GM10847 (cell line): ENCODE results near the gene PRSS57.

Experiments
- POLR2A ChIP-seq: IDR thresholded peaks from 2 replicates; pipeline ENCODE4 v1.6.1; 2011; ENCODE audit not compliant: insufficient read length; ENCODE audit errors: extremely low read depth

The PRSS57 gene

DNA sequence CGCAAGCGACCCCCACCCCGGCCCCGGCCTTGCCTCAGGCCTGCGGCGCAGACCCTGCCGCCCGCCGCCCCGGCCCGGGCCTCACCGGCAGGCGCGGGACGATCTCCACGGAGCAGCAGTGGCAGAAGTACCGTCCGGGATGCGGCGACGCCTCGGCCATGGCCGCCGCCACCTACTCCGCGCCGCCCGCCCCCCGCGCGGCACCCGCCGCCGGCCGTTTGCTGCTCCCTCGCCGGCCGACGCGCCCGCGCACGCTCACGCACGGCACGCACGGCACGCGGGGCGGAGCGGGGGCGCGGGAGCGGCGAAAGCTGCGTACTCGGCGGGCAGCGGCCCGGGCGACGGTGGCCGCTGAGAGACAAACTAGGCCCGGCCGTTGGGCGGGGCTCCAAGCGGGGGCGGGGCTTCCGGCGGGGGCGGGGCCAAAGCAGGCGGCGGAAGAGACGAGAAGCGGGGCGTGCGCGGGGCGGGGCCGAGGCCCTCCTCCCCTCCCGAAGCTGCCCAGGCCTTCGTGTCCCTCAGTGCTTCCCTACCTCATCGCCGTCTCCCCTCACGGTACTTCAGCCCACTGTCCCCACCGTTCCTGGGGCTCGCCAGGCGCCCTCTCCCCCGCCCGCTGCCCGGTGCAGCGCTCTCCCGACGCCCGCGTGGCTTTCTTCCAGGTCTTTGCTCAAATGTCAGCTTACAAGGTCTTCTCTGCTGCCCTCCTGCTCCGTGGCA lies 32.1 kb downstream of the PRSS57 start, which contains the start of gene RNF126:
Gene RNF126 (minus strand): TSS at position 253 of the 720 bp plus-strand sequence. CDS start 93 bp downstream, at position 160.
- TF ChIP-seq POLR2A = peak; percentile 81

DNA sequence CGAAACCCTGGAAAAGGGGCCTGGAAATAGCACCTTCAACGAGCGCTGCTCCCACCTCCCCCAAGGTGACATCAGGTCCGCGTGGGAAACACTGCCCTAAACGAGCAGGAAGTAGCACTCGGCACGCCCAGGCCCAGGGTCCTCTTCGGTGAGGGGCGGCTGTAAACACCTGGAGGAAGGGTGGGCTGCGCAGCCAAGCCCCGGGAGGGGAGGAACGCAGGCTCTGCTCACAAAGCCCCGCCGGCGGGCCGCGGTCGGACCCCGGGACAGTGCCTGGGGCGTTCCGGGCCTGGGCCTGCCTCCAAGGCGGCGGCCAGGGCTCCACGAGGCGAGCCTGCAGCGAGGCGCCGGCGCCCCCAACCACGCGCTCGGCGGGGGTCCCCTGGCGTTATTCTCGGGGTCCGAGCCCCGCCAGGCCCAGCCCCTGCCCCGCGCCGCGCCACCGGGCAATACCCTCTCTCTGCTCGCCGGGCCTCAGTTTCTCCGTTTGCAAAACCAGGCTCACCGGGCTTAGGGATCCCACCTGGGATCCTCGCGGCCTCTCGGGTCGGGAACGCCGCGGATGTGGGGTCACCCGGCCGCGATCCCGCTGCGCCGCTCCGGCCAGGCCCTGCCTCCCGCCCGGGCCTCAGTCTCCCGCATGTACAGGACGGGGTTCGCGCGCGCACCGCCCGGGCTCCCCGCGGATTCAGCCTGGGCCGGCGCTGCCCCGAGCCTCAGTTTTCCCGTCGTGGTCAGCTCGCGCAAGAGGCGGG lies 32.9 kb downstream of the PRSS57 start:
- TF ChIP-seq POLR2A = no peak

GRCh38 chr19:661427-662196 lies 33.6 kb downstream of the PRSS57 start:
- TF ChIP-seq POLR2A = no peak

- TF ChIP-seq POLR2A = no peak
Measured at GRCh38 chr19:660793-661426, 34.3 kb downstream of the PRSS57 start.

- no peak for TF ChIP-seq POLR2A
Measured at GRCh38 chr19:658916-659839, 36.1 kb downstream of the PRSS57 start.

DNA sequence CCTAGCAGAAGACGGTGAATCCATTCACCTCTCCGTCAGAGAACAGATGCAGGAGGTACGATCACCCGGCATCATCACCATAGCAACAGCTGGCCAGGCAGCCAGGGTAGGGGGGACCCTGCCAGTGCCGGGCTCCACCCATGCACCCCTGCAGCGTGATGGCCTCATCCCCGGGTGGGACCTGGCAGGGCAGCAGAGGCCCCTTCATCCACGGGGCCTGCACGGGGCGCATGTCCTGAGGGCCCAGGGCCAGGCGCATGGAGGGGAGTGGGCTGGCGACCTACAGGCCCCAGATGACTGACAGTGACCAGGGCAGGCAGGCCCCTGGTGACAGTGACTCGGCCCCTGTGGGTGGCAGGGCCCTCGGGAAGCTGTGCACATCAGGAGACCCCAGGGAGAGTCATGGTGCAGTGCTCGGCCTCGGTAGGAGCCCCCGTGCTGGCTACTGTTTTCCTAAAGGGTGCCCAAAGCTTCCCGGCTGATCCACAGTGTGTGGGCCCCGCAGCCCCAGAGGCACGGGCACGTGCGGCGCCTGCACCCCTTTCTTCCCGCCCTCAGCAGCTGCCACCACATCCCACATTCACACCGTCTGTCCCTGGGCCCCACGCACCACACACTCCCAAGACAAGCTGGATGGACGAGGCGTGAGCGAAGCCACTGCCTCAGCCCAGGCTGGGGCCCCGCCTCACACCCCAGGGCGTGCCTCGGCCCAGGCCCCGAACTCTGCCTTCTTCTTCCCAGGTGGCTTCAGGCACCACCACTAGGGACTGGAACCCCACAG lies 37.0 kb downstream of the PRSS57 start:
- TF ChIP-seq POLR2A = no peak

DNA sequence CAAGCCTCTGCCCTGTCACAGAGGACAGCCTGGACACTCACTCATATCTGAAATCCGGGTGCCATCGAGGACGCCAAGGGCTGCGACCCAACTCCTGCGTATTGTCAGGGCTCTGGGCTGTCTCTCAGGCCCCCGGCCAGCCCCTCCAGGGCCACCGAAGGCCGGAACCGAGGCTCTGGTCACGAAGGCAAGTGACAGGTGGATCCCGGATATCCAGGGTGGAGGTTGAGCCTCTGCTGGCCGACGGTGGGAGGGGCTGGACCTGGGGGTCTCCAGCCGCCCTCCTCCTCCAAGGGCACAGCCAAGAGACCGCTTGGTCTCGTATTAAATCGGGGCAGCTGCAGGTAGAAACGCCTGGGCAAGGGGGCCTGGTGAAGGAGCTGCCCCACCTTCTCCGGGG lies 37.6 kb downstream of the PRSS57 start:
- TF ChIP-seq POLR2A = no peak

DNA sequence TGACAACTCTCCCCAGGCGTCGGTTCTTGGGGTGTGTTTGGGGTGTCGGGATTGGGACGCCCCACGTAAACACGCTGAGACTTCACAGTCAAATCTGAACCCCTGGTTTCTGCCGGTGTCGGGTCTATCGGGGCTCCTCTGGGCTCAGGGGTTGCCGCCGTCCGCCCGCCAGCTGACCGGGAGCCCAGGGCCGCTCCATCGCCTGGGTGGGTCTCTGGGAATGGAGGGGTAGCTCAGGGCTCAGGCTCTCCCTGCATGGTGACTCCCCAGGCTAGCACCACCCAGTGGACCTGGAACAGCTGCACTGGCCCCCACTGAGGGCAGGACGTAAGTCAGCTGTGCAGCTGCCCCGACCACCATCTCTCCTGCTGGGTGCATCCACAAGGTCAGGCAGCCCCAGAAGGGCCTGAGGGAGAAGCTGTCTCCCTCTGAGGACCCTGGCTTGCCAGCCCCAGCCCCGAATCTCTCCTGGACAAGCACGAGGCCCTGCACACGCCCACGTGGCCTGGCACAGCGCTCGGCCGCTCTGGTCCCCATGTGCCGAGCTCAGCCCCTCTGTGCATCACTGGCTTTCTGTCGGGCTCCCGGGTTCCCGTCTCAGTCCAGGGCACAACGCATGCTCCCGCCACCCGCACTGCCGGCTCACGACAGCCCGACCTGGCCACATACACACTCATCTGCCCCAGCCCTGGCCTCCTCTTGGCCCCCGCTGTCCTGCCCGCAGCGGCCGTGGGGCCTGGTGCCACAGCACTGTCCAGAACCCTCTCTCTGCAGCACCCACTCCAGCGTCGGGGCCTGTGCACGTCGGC lies 38.3 kb downstream of the PRSS57 start:
- no peak for TF ChIP-seq POLR2A

DNA sequence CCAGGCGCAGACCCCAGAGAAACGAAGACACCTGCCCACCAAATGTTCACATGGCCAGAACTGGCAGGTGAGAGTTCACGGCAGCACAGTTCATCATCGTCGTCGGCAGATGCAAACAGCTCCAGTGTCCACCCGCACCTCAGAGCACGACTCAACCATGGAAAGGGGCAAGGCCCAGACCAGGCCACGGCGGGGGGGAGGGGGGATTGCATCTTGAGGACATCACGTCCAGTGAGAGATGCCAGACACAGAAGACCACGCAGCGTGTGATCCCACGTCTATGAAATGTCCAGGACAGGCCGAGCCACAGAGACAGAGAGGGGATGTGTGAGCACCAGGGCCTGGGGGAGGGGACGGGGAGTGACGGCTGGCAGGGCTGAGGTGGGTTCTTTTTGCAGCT lies 39.6 kb downstream of the PRSS57 start:
- TF ChIP-seq POLR2A = no peak

DNA sequence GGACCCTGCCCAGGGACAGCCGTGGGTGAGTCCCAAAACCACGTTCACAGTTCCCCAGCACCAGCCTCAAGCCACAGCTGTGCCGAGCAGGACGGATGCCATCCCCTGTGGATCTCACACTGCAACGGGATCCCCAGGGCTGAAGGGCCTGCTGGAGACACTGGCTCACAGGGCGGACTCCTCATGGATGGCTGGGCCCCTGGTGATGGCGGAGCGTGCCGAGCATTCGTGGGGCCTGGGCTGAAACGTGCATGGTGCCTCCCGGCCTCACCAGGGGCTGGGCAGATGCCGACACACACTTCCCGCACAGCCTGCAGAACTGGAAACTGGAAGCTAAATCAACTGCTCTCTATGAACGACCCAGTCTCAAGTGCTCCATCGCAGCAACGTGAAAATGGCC lies 41.8 kb downstream of the PRSS57 start:
- TF ChIP-seq POLR2A = no peak

DNA sequence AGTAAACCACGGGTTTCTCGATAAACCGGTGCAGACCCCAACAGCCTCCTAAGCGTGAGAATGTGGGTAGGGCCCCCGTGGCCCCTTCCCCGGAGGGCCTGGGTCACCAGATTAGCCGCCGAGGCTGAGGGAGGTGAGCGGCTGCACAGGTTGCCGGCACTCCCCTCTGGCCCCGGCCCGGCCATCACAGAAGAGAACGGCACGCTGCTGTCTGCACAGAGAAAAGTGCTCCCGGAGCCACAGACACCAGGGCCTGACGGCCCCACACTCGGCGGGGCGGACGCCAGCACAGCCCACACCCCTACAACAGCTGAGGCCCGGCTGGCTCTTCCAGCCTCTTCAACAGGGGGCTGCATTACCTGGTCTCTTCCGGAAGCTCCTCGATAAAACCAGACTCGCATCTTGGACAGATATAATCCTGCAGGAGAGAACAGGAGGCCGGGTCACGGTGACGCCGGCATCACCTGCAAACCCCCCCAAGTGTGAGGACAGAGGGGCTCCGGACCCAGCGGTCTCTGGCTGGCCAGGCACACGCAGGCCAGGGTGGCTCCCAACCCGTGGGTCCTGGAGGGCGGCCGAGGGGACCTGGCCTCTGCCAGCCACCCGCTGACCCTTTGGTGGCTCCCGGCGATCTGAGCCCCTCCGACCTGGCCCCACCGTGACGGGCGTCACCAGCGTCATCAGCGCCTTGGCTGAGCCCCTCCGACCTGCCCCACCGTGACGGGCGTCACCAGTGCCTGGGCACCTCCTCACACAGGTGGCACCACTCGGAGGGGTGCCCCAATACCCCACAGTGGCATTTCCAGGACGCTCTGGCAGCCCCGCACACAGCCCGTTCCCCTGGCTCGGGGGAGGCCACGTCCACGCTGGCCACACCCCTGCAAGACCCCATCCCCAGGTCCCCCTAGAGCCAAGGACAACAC lies 42.5 kb downstream of the PRSS57 start:
- TF ChIP-seq POLR2A = no peak

DNA sequence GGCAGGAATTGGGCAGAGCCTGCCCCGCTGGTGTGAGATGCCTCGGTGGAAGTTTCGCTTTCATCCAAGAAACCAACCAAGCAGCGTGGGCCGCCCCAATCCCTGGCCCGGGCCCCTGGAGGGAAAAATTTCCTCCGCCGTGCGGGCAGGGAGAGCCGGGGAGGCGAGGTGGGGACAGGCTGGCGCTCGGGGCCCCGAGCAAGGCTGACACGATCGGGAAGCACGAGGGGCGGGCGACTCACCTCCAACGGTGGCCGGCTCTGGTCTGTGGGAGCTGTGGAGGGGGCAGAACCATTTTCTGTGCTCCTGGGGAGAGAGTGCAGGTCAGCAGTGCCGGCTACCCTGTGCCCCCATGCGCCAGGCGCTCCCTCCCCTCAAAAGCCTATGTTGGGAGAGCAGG lies 43.3 kb downstream of the PRSS57 start:
- TF ChIP-seq POLR2A = no peak
